ENCODE results near the gene ETV5.
"Not testable (repeated sequence)": the region's sequence is repeated elsewhere in the genome, so short reads cannot be mapped to it uniquely, and the experiment has no call there.

Gene ETV5

DNA sequence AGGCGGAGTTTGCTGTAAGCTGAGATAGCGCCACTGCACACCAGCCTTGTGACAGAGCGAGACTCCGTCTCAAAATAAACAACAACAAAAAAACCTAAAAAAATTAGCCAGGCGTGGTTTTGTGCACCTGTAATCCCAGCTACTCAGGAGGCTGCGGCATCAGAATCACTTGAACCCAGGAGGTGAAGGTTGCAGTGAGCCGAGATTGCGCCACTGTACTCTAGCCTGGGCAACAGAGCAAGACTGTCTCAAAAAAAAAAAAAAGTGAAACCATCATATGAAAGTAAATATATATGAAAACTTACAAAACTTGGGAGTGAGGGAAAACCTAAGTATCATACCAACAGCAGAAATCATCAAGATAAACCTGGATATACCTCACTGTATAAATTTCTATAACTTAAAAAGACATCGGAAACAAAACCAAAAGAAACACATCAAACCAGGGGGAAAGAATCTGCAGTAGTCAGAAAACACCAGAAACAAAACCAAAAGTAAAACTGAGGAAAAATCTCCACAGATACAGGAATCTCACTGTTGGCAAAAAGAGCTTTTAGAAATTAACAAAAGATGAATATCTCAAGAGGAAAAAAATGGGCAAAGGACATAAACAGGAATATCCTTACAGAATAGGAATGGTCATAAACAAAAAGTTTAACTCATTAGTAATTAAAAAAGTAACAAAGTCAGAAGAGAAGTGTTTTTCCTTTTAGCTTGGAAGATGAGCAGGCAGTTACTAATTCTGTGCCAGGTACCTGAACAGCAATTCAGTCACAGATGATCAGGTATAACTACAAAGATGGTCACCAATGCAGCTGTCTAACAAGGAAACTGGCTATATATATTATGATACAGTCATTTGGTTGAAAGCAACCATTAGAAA, 41.3 kb downstream of the ETV5 start:
- no peak for DNase-seq (ENCODE audit: low spot score)

DNA sequence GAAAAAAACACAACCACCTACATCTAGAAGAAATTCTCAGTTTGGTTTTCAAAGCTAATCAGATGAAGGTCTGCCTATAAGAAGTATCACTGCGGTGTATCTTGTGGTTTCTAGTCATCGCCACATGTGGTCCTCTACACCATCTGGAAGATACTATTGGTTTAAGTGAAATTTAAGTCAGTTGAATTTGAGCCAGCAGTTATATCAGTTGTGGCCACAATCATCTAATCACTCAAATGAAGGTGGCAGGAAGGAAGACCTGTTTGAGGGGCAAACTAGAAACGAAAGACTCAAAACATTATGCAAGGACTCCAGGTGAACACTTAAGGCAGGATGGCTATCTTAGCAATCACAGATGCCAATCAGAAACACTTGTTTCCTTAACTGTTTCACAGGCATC, 48.7 kb downstream of the ETV5 start:
- DNase-seq (ENCODE audit: low spot score), result no peak

DNA sequence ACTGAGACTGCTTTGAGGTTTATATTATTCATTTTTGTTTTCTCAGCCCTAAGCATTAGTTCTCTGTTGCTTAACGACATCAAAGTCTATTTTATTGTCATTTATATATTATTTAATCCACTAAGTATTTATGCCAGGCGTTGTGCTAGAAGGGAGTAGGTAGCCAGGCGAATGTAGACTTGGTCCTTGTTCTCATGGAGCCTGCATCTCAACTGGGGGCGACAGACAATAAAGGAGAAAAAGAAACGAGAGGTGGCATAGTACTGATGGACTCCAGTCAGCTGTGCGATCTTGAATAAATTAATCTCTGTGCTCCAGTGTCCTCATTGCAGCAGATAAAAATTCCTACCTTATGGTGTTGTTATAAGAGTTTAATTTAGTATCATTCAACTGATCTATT, 49.7 kb downstream of the ETV5 start:
- DNase-seq (ENCODE audit: low spot score), result no peak

DNA sequence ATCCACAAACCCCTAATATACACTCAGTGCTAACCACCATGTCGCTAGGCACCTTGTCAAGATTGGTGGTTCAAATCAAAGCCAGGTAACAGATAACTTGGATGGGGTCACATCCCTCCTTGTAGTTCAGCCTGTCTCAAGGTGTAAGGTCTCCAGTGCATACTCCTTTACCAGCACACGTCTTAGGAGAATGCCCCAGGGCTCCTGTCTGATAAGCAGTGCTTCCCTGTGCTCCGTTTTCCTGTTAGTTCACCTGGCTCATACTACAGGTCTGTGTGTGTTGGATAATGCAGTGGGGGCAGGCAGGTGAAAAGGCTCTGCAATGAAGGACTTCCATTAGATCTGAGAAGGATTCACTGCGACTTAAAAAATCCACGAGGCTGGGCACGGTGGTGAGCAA, 50.7 kb downstream of the ETV5 start:
- no peak for DNase-seq (ENCODE audit: low spot score)

DNA sequence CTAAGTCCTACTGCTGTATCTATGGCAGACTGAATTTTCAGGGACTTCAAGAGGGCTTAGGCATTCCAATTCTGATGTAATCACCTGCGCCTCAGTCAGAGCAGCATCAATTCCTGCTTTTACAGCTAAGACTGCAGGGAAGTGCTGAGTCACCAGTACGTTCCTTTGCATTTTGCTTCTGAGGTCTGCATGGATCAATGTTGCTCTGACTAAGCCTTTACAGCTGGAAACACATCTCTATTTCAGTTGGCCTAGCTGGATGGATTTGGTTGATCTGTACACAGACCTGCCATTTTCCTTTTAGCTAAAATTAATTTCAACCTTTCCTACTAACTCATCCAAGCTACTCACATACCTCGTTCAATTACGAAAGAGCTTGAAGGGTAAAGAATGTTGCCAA, 51.3 kb downstream of the ETV5 start:
- DNase-seq (ENCODE audit: low spot score), result no peak

DNA sequence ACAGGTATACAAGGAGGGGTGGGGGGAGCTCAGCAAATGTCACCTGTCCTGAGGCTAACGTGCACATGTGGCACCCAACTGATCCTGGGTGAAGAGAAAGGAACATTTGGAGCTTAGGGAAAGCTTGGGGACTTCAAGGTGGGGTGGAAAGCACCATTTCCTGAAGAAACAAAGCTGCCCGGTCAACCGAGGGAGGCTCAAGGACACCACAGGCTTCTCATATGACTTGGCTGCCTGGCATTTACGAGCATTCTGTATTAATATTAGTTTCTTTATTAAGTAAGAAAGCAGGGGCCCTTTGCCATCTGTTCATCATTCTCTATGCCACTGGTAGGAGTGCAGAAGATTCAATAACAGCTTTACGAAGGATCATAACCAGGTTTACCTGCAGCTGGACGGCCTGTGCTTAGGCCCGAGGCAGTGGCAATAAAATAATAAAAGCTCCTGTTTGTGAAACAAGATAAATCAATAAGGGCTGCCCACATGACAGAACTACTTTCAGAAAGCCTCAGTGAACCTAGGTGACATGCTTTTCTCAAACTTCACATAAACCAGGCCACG, 54.0 kb downstream of the ETV5 start:
- no peak for DNase-seq (ENCODE audit: low spot score)

DNA sequence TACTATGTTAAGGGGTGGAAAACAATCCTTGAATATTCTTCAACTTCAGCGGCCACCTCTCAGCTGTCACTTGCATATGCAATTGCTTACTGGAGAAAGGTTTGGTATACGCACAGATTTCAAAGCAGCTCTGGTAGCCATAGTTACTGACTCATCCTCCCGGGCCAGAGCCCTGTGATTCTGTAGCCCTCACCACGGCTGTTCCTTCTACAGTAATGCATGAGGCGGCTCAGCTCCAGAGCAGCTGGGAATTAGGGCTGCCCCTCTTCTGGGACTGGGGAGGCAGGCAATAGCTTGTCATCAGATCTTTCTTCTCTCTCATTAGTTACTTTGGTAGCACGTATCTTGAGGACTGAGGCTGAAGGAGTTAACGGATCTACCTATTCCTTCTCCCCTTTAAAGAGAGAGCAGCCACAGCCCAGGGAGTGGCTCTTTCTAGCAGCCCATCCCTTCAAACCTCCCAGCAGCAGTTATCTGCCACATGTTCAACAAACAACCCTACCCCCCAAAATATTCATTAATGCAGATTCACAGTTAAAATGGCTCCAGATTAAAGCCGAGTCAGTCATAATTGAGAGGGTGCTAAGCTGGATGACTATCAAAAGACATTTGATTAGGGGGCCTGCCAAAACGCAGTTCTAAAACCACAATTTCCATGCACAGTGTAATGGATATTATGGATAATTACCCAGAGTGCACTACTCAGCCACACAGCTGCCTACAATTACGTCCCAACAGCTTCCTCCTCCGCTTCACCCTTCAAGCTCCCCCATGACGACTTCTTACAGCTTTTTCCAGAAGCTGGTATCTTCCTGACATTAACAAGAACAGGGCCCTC, 54.7 kb downstream of the ETV5 start:
- peak; percentile 43 for DNase-seq (ENCODE audit: low spot score)

DNA sequence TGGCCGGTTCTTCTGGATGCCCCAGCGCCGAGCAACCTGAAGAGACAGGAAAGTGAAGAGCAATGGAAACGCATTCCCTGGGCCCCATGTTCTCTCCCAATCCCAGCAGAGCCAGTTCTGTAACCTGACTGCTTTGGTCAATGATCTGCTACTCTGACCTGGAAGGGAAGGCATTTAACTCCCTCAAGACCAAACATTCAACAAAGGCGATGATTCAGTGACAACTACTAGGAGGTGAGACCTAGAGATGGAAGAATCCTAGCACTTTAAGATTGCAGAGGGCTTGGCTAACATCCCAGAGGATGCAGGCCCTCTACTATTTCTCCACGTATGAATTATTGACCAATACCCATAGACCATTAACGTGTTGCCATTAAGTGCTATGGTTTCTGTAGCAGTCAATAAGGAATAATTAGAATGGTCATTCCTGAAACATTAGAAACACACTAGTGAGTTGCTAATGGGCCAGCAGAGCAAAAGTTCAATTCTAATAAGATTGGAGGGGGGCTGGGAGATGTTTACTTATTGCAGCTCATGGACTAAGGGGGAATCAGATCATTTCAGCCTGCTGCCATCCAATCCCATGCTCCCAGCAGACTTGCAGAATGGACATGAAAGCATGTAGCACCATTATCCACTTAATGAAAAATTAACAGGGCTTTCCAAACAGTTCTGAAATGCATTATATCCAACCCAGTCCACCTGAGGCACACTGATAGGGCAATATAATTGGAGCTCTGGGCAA, 56.6 kb downstream of the ETV5 start:
- DNase-seq (ENCODE audit: low spot score), result no peak

DNA sequence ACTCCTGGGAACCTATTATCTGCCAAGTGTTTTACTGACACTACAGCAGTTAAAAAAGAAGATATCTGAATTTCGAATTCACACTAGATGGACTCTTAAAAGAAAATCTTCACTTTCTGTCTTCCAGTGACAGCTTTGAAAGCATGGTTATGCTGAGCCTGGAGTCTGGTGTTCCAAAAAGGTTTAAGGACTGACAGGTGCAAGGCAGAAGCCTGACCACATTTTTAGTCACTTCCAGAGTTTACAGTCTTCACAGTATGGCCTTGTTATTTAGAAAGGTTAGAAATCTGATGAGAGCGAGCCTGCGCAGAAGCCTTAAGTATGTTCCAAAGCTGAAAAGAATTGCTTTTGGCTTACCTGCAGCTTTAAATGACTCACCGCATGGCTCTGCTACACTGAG, 59.9 kb downstream of the ETV5 start:
- DNase-seq (ENCODE audit: low spot score), result no peak

DNA sequence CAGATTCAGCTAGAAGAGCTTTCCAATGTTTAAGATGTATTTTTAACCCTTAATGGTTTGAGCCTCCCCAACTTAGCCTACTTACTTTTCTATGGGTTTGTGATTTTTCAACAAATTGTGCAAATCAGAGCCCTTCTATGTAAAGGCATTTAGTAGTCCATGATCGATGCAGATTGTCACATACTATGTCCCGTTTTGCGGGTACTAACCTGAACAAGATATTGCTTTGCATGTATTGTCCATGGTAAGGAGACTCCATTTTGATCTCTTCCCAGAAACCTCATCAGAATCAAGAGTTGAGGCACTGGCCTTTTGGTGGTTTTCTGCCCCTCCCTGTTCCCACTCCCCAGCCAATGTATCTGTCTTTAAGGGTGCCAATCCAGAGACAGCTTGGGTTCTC, 60.8 kb downstream of the ETV5 start:
- DNase-seq (ENCODE audit: low spot score), result no peak

DNA sequence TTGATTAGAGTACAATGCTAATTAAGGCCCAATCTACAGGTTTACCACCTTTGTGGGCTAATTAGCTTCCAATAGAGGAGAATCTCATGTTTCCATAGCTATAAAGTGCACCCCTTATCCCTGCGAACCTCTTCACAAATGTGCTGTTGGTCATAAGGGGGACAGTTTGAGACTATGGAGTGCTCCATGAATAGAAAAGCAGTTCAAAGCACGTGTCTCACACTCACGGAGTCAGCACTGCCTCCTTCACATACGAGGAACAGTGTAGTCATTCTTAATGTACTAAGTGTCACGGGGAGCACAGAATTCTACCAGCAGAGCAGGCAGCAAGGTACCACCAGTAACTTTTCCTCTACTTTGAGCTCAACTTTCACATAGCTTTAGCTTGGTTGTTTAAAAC, 62.1 kb downstream of the ETV5 start:
- DNase-seq (ENCODE audit: low spot score), result no peak

DNA sequence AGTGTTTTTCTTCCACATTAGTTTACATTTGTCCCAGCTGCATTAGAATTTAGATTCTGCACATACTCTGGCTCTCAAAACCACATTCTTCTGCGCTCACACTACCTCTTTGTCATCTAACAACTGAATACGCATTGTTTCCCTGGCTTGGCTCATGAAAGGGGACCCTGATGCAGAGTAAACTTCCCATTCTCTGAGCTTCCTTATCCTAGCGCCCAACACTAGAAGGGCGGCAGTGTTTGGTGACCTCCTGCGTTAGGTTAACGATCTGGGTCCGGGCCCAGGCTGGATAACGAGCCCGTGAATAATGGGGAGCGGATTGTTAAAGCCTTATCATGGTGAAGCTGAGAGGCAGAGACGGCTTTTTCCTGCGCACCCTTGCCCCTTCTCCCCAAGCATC, 63.9 kb downstream of the ETV5 start:
- DNase-seq (ENCODE audit: low spot score), result peak; percentile 95

DNA sequence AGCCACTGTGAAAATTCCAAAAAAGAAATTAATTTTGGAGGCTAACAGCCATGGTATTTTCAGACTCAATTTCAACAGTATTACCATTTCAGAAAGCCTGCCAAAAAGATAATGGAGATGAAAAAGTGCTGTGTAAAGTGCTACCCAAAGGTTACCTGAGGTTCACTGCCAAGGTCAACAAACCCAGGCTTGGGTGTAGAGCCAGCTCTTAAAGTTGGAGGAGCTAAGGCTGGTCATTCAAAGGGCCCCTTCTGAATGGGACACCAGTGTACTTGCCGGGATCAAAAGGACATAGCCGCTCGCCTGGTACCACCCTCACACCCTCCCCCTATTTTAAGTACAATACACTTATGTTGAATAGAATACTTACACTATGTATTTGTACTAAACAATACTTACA, 64.5 kb downstream of the ETV5 start:
- peak; percentile 50 for DNase-seq (ENCODE audit: low spot score)

DNA sequence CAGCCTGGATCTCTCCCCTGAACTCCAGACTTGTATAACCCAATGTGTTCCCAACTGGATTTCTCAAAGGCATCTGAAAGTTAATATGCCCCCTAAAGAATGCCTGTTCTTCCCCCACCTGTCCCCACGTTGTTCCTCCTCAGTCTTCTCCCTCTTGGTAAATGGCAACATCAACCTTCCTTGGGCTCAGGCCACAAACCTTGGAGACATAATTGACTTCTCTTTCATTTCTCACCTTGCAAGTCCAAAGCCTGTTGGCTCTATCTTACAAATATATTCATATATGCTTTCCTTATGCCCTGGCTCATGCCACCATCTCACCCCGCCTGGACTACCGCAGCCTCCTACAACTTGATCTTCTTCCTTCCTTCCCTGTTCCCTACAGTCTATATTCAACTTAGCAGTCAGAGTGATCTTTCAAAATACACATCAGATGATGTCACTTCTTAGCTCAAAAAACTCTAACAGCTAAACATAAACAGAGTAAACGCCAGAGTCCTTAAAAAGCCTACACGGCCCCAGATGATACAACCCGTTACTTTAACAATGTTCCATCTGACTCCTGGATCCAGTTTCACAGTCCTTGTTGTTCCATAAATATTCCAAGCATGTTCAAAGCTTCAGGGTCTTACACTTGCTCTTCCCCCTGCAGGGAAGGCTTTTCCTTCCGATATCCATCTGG, 66.2 kb downstream of the ETV5 start:
- no peak for DNase-seq (ENCODE audit: low spot score)

DNA sequence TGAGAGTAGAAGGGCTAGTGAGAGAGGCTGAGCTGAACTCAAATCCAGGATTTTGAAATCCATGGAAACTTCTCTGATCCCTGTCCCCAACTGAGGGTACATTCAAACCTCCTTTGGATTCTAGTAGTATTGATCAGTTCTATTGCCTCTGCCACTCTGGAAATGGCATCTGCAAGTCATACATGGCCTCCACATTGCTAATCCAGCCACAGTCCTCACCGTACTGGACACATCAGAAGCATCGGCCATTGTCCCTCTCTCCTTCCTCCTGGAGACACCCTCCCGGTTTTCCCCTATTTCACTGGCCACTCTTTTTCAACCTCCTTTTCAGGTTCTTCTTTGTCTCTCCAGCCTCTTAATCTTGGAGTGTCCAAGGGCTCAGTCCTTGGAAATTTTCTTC, 66.9 kb downstream of the ETV5 start:
- no peak for DNase-seq (ENCODE audit: low spot score)

DNA sequence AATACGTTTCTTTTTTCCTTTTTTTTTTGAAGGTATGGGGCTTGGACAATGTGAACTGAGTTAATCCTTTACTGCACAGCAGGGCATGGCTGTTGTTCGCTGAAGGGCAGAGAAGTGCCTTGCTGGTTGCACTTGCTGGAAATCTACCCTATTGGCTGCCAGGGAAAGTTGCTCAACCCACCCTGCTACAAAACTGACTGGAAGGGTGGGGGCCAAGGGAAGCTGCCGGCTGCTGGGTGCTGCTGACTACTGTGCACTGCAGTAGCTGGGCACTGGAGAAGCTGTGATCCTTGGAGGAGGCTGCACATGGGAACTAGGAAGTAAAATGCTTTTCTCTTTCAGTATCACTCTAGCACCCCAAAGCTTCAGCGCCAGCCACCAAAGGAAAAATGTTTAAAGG, 70.5 kb downstream of the ETV5 start:
- DNase-seq (ENCODE audit: low spot score), result no peak

DNA sequence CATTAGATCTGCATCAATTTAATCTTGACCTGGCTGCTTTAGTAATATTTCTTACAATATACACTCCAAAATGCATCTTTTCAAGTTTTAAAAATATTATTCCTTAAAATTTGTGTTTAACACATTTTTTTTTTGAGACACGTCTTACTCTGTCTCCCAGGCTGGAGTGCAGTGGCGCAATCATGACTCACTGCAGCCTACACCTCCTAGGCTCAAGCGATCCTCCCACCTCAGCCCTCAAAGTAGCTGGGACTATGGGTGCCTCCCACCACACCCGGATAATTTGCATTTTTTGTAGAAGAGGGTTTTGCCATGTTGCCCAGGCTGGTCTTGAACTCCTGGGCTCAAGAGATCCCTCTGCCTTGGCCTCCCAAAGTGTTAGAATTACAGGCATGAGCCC, 73.6 kb downstream of the ETV5 start:
- DNase-seq (ENCODE audit: low spot score), result no peak

DNA sequence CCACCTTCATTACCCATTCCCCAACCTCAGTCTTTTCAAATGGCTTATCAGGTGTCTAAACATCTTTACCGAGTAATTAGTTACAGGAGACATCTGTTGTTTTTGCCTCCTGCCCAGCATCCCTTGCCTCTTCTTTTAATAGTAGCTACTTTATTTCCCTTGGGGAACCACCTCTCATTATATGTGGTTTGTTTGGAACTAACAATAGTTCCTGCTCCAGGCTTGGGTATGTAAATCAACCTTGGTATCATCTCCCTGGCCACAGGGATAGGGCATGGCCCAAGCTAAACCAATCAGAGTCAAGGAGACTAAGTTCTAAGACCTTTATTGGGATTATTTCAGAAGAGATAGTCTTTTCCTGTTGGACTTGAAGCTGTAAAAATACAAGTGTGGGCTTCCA, 76.6 kb downstream of the ETV5 start:
- no peak for DNase-seq (ENCODE audit: low spot score)

DNA sequence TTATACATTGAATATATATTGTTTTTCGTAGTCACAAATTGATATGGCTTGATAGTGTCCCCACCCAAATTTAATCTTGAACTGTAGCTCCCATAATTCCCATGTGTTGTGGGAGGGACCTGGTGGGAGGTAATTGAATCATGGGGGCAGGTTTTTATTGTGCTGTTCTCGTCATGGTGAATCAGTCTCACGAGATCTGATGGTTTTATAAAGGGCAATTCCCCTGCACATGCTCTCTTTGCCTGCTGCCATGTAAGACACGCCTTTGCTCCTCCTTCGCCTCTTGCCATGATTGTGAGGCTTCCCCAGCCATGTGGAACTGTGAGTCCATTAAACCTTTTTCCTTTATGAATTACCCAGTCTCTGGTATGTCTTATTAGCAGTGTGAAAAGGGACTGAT, 82.9 kb downstream of the ETV5 start:
- not testable (repeated sequence) for DNase-seq (ENCODE audit: low spot score)

DNA sequence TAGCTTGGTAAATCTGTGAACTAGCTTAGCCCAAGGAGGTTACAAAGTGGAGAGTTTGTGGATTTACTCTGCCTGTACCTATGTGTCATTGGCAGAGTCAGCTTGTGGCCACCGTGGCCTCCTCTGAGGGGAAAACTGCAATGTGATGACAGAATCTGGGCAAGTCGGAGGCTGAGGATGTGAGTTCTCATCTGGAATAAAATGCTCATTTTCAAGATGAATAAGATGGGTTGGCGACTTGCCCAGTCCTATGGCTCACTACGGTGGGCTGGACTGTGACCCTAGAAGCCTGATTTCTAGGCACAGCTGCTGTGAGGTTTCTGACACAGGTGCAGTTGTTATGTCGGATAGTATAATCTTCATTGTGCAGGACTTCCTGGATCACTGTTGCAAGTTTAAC, 83.7 kb downstream of the ETV5 start:
- DNase-seq (ENCODE audit: low spot score), result no peak

DNA sequence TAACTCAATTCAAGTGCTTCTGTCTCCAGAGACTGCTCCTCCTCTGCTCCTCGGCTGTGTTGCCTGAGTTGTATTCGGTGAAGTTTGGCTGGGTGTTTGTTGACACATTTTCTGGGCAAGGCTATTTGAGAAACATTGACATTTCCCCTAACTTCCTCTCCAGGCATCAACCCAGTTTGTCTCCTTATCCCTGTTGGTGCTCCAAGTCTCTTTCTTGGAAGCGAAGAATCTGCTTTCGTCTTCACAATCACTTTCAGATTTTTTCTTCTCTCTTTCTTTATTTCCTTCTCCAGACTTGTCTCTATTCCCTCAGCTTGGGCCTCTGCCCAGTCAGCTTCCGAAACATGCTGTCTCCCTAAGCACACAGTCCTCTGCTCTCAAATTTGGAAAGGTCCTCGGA, 84.7 kb downstream of the ETV5 start:
- peak; percentile 49 for DNase-seq (ENCODE audit: low spot score)

DNA sequence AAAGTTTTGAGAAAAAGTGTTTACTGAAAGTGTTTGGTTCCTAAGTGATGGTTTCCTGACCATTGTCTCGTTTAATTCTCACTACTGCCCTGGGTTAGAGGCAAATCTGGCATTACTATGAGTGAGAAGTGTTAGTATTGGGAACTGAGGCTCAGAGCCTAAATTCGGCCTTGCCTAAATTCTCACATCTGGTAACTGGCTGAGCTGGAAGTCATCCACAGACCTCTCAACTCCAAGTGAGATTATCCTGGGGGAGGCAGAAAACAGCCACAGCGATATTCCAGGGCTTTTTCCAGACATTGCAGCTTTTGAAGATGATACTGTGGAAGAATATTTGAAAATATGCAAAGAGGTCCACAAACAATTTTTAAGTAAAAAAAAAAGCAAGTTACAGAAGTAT, 86.0 kb downstream of the ETV5 start:
- no peak for DNase-seq (ENCODE audit: low spot score)

Measured in Ammon's horn (tissue), 1 donor.